SH-SY5Y (cell line): Measurements from ENCODE around the gene KCNJ6.

ENCODE experiments used
- GATA2 ChIP-seq: IDR thresholded peaks from 2 replicates; pipeline ENCODE4 v1.6.1; 2011; ENCODE audit warnings: mild to moderate bottlenecking, low read depth, low read length
- GATA3 ChIP-seq: IDR thresholded peaks from 2 replicates; pipeline ENCODE4 v1.6.1; 2011; ENCODE audit warnings: low read depth, mild to moderate bottlenecking, low read length, moderate library complexity

DNA sequence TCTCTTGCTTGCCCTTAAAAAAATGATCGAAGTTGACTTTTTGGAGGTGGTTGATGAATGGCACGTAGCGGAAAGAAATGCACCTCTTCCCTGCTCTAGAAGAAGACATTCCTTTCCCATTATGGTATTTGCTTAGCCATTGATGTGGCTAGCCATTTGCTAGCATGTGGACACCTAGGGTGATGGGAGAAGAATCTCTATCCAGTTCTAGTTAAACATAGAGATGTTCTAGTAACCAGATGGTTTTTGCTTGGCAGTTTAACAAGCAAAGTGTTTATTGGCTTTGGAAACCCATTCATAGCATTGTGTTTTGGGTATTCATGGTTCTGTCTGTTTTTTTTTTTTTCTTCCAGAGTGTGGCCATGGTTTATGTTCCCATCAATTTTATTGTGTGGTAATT, 78.9 kb downstream of the KCNJ6 start:
- TF ChIP-seq GATA3 (no peak), GATA2 (no peak)
